ENCODE data around the gene C1QTNF12.

The C1QTNF12 gene

GRCh38 chr1:1293263-1294249 lies 47.0 kb upstream of the C1QTNF12 start:
- no peak overlapping the region for H3K27ac ChIP-seq (replicated peaks)
- no peak overlapping the region for H3K4me3 ChIP-seq (replicated peaks; ENCODE audit: insufficient read depth, low read length)
- DNase-seq (ENCODE audit: low read depth in 1 of 2, low spot score in 1 of 2) = no peak

GRCh38 chr1:1292851-1293250 lies 46.3 kb upstream of the C1QTNF12 start:
- TF ChIP-seq REST (IDR thresholded peaks at IDR 0.05; ENCODE audit: insufficient replicate concordance, low read depth) = no peak
- TF ChIP-seq SPI1 (IDR thresholded peaks at IDR 0.05; ENCODE audit: borderline replicate concordance, low read depth) = no peak
- TF ChIP-seq POLR2AphosphoS5 (IDR thresholded peaks at IDR 0.05; ENCODE audit: low read depth) = no peak
- no peak for TF ChIP-seq CTCF (IDR thresholded peaks at IDR 0.05; ENCODE audit: insufficient read depth, low read length)
- no peak for TF ChIP-seq GABPA (IDR thresholded peaks at IDR 0.05; ENCODE audit: low read depth)
- DNase-seq (ENCODE audit: low read depth in 1 of 2, low spot score in 1 of 2) = no peak
- Histone ChIP-seq H3K27ac (replicated peaks) (no peak overlapping the region), H3K4me3 (replicated peaks; ENCODE audit: insufficient read depth, low read length) (no peak overlapping the region), H3K27me3 (ENCODE audit: insufficient read depth, poor library complexity, severe bottlenecking) (no peaks in the 10 kb centered on the region)

More at GRCh38 chr1:1293263-1294249, 47.0 kb upstream of the C1QTNF12 start:
- TF ChIP-seq CTCF (IDR thresholded peaks at IDR 0.05; ENCODE audit: insufficient read depth, low read length) (no peak), SPI1 (IDR thresholded peaks at IDR 0.05; ENCODE audit: borderline replicate concordance, low read depth) (no peak)
- H3K27me3 ChIP-seq (ENCODE audit: insufficient read depth, poor library complexity, severe bottlenecking) = no peaks in the 10 kb centered on the region

GRCh38 chr1:1292442-1292779 lies 45.9 kb upstream of the C1QTNF12 start:
- TF ChIP-seq SPI1 (IDR thresholded peaks at IDR 0.05; ENCODE audit: borderline replicate concordance, low read depth) (no peak), GABPA (IDR thresholded peaks at IDR 0.05; ENCODE audit: low read depth) (no peak), CTCF (IDR thresholded peaks at IDR 0.05; ENCODE audit: insufficient read depth, low read length) (no peak), REST (IDR thresholded peaks at IDR 0.05; ENCODE audit: insufficient replicate concordance, low read depth) (no peak), POLR2AphosphoS5 (IDR thresholded peaks at IDR 0.05; ENCODE audit: low read depth) (no peak)
- DNase-seq (ENCODE audit: low read depth in 1 of 2, low spot score in 1 of 2) = no peak
- Histone ChIP-seq H3K27ac (replicated peaks) (no peak overlapping the region), H3K4me3 (replicated peaks; ENCODE audit: insufficient read depth, low read length) (no peak overlapping the region), H3K27me3 (ENCODE audit: insufficient read depth, poor library complexity, severe bottlenecking) (no peaks in the 10 kb centered on the region)

Data from HL-60 (cell line).